NT2/D1 (cell line): ENCODE data around the gene CCDC89.

ENCODE experiments used
- SUZ12 ChIP-seq: IDR thresholded peaks from 2 replicates; pipeline ENCODE4 v1.6.1; 2011; ENCODE audit not compliant: insufficient read length, insufficient read depth; ENCODE audit errors: extremely low read depth
- YY1 ChIP-seq: IDR thresholded peaks from 2 replicates; pipeline ENCODE4 v1.6.1; 2011; ENCODE audit not compliant: insufficient read length, insufficient read depth
- ZNF274 ChIP-seq: IDR thresholded peaks from 2 replicates; pipeline ENCODE4 v1.6.1; 2011; ENCODE audit warnings: mild to moderate bottlenecking, low read depth, low read length

DNA sequence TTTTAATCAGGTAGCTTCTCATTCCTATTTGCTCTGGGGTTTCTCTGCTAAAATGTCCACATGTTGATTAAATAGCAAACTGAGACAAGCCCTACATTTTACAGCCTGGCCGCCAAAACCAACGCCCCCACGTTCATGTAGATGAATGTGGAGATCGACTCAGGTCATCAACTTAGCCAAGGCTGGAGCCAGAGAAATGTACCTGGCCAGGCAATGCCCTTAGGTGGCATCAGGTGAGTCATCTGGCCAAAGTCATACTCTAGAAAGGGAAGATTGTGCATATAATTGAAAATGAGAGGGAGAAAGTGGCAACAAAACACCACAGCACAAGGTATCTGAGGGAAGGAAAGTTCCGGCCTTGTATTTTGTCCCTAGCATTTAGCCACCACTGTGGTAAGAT lies 37.1 kb upstream of the CCDC89 start:
- TF ChIP-seq SUZ12: no peak
- TF ChIP-seq YY1: no peak
- no peak for TF ChIP-seq ZNF274
